ENCODE measurements around the gene KNSTRN. TPM values are rescaled to one million over a fixed set of nuclear protein-coding genes. Genes with fewer than 3 reads are reported as not detected.

Gene KNSTRN
- total and polyA plus RNA-seq, 7 donors = 5.0 to 18.9 (median 6.8) TPM

DNA sequence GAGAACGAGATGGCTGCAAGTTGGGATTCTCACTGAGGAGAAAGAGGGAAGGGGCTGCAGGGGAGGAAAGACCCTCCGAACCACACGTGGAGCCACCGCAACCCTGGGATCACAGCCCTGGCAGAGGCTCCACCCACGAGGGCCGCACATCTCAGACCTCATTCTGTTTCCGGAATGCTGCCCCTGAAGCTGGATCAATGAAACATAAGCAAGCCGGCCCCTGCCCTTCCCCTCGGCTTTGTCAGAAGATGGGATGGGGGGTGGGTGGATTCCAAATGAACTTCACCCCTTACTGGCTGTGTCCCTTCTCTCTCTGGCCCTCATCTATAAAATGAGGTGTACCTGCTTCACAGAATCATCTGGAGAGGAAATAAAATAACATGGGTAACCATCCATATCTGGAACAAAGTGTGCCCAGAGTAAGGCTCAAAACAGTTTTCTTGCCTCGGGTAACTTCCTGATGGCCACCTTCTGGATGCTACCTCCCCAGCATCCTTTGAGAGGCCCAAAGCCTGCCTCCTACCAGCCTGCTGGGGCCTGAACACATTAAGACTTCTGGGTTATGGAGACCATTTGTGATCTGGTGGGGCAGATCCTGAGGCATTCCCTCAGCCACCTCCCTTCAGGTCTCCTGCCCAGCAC, 37.2 kb upstream of the KNSTRN start:
- TF ChIP-seq, protein P1, sequence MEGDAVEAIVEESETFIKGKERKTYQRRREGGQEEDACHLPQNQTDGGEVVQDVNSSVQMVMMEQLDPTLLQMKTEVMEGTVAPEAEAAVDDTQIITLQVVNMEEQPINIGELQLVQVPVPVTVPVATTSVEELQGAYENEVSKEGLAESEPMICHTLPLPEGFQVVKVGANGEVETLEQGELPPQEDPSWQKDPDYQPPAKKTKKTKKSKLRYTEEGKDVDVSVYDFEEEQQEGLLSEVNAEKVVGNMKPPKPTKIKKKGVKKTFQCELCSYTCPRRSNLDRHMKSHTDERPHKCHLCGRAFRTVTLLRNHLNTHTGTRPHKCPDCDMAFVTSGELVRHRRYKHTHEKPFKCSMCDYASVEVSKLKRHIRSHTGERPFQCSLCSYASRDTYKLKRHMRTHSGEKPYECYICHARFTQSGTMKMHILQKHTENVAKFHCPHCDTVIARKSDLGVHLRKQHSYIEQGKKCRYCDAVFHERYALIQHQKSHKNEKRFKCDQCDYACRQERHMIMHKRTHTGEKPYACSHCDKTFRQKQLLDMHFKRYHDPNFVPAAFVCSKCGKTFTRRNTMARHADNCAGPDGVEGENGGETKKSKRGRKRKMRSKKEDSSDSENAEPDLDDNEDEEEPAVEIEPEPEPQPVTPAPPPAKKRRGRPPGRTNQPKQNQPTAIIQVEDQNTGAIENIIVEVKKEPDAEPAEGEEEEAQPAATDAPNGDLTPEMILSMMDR (IDR thresholded peaks at IDR 0.05) = no peak
- TF ChIP-seq POLR2A (IDR thresholded peaks at IDR 0.05) (no peak), POLR2AphosphoS5 (IDR thresholded peaks at IDR 0.05) (no peak), EP300 (IDR thresholded peaks at IDR 0.05) (no peak)
- peak overlapping the region in 2 of 4 donors; percentile 1 to 5 for H3K27ac ChIP-seq
- WGBS, 2 donors = 38 to 77% methylated on average over 10 of the region's 10 CpGs
- H3K9me3 ChIP-seq = no peaks in the 10 kb centered on the region
- peaks cover 0 to 48% (median 46%) of the 10 kb centered on the region in 4 donors for H3K4me1 ChIP-seq
- no peak overlapping the region for H3K4me3 ChIP-seq
- H3K36me3 ChIP-seq = no peaks in the 10 kb centered on the region
- DNase-seq = no peak
- intact Hi-C loops (cut with DNase I) = loop anchor here (2.0 kb wide), 1 partner anchor 75 kb away; no protein-coding TSS in a partner anchor
- no peaks in the 10 kb centered on the region for H3K27me3 ChIP-seq

GRCh38 chr15:40345867-40346578, 36.5 kb upstream of the KNSTRN start:
- intact Hi-C loops (cut with DNase I) = loop anchor here (2.0 kb wide), 1 partner anchor 75 kb away; no protein-coding TSS in a partner anchor
- Histone ChIP-seq H3K4me1 (peaks cover 0 to 41% (median 39%) of the 10 kb centered on the region in 4 donors), H3K9me3 (no peaks in the 10 kb centered on the region), H3K36me3 (no peaks in the 10 kb centered on the region), H3K4me3 (no peak overlapping the region), H3K27ac (no peak overlapping the region), H3K27me3 (no peaks in the 10 kb centered on the region)
- WGBS, 2 donors = 27 to 70% methylated on average over 6 of the region's 6 CpGs
- TF ChIP-seq POLR2AphosphoS5 (IDR thresholded peaks at IDR 0.05) (peak in 1 of 4 donors; percentile 31), EP300 (IDR thresholded peaks at IDR 0.05) (no peak), POLR2A (IDR thresholded peaks at IDR 0.05) (peak in 1 of 2 donors; percentile 50)
- TF ChIP-seq, protein P1 (IDR thresholded peaks at IDR 0.05) = no peak
- DNase-seq = peak; percentile 58

DNA sequence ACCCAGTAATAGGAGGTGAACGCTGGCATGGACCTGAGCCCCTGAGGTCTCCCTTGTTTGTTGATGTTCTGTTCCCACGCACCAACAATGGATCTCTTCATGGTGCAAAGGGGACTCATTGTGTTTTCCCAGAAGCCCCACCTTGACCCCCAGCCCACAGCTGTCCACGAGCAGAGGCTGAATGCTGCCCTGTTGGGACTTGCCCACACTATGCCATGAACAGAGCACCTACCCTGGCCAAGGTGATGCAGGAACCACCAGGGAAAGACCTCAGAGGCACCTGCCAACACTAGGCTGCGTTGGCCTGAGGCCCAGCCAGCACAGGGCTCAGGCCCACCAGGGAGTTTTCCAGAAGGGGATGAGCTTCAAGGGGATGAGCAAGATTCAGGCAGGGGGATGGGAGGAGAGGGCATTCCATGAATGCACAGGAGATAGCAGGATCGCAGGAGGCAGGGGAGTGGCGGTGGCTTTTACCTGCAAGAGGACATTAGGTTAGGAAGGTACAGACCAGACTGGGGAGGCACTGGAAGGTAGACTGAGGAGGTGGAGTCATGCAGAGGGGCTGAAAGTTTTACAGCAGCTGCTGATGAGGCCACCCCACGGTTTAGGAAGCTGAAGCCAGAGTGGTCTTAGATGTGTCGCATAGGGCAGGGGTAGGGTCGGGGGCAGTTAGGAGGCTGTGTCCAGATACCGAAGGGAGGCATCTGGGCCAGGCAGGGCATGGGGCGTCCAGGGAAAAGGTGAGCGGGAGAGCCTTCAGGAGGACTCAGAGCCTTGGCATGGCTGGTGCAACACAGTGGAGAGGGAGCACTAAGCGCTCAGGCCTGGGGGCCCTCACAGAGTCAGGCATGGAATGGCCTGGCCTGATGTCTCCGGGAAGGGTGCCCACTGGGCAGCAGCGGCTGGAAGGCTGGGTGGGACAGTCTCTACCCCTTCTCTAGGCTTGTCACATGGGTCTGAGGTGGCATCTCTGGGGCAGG, 35.7 kb upstream of the KNSTRN start:
- Histone ChIP-seq H3K27me3 (no peaks in the 10 kb centered on the region), H3K4me3 (no peak overlapping the region), H3K27ac (no peak overlapping the region), H3K4me1 (peaks cover 0 to 32% (median 31%) of the 10 kb centered on the region in 4 donors), H3K9me3 (no peaks in the 10 kb centered on the region), H3K36me3 (no peaks in the 10 kb centered on the region)
- no peak for DNase-seq
- TF ChIP-seq, protein P1 (IDR thresholded peaks at IDR 0.05) = no peak
- TF ChIP-seq POLR2AphosphoS5 (IDR thresholded peaks at IDR 0.05) (no peak), EP300 (IDR thresholded peaks at IDR 0.05) (no peak), POLR2A (IDR thresholded peaks at IDR 0.05) (no peak)
- intact Hi-C loops (cut with DNase I) = no loop called here
- 59 to 83% methylated on average over 15 of the region's 15 CpGs for WGBS, 2 donors

- TF ChIP-seq POLR2A (IDR thresholded peaks at IDR 0.05) (no peak), POLR2AphosphoS5 (IDR thresholded peaks at IDR 0.05) (no peak), EP300 (IDR thresholded peaks at IDR 0.05) (no peak)
- Histone ChIP-seq H3K4me3 (no peak overlapping the region), H3K4me1 (peaks cover 0 to 23% (median 22%) of the 10 kb centered on the region in 4 donors), H3K36me3 (no peaks in the 10 kb centered on the region), H3K27me3 (no peaks in the 10 kb centered on the region), H3K9me3 (no peaks in the 10 kb centered on the region), H3K27ac (no peak overlapping the region)
- WGBS, 2 donors = 29 to 72% methylated on average over 11 of the region's 11 CpGs
- no peak for DNase-seq
- intact Hi-C loops (cut with DNase I) = no loop called here
Observed at GRCh38 chr15:40347559-40348473, 34.7 kb upstream of the KNSTRN start.
